Coronary artery (tissue), 2 donors: ENCODE data around the gene CEP83.

Experiments used
- DNase-seq: peaks from one replicate; pipeline ENCODE4 v3.0.0-alpha.2; 2017; ENCODE audit warnings: low spot score
- H3K27ac ChIP-seq, 2 donors: fragments of 200-600 bp; sonication (generic); one replicate each; pipeline ENCODE4 v1.5.1; 2016 to 2019
- H3K4me3 ChIP-seq: fragments of 200-600 bp; sonication (generic); 2 replicates; pipeline ENCODE4 v1.5.1; 2016; ENCODE audit warnings: mild to moderate bottlenecking, moderate library complexity
- TF ChIP-seq, protein P1 (sequence below): fragments of 200-600 bp; sonication (generic); IDR thresholded peaks from one replicate; pipeline ENCODE4 v1.5.1; 2019; ENCODE audit warnings: antibody characterized with exemption

Gene CEP83

GRCh38 chr12:94498698-94499097, 39.0 kb upstream of the CEP83 start:
- TF ChIP-seq, protein P1, sequence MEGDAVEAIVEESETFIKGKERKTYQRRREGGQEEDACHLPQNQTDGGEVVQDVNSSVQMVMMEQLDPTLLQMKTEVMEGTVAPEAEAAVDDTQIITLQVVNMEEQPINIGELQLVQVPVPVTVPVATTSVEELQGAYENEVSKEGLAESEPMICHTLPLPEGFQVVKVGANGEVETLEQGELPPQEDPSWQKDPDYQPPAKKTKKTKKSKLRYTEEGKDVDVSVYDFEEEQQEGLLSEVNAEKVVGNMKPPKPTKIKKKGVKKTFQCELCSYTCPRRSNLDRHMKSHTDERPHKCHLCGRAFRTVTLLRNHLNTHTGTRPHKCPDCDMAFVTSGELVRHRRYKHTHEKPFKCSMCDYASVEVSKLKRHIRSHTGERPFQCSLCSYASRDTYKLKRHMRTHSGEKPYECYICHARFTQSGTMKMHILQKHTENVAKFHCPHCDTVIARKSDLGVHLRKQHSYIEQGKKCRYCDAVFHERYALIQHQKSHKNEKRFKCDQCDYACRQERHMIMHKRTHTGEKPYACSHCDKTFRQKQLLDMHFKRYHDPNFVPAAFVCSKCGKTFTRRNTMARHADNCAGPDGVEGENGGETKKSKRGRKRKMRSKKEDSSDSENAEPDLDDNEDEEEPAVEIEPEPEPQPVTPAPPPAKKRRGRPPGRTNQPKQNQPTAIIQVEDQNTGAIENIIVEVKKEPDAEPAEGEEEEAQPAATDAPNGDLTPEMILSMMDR: no peak
- no peak for DNase-seq
- Histone ChIP-seq H3K27ac (no peak overlapping the region), H3K4me3 (no peak overlapping the region)

GRCh38 chr12:94498073-94498472, 38.4 kb upstream of the CEP83 start:
- DNase-seq: no peak
- H3K4me3 ChIP-seq: no peak overlapping the region
- no peak overlapping the region for H3K27ac ChIP-seq
- TF ChIP-seq, protein P1: no peak

DNA sequence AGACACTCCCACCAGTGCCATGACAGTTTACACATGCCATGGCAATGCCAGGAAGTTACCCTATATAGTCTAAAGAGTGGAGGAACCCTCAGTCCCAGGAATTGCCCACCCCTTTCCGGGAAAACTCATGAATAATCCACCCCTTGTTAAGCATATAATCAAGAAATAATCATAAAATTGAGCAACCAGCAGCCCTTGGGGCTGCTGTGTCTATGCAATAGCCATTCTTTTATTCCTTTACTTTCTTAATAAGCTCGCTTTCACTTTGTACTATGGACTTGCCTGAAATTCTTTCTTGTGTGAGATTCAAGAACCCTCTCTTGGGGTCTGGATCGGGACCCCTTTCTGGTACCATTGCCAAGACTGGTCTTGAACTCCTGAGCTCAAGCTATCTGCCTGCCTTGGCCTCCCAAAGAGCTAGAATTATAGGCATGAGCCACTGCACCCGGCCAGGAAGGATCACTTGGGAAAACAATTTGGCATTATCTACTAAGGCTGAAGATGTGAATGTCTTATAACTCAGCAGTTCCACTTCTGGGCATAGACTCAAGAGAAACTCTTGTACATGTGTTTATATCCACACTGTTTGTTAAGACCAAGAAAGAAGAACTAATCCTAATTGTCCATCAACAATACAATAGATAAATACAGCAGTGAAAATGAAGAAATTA, 35.9 kb upstream of the CEP83 start:
- Histone ChIP-seq H3K27ac (no peak overlapping the region), H3K4me3 (no peak overlapping the region)
- DNase-seq: no peak
- TF ChIP-seq, protein P1: no peak

- TF ChIP-seq, protein P1: no peak
- DNase-seq: no peak
- Histone ChIP-seq H3K4me3 (no peak overlapping the region), H3K27ac (no peak overlapping the region)
These were observed 31.8 kb upstream of the CEP83 start for GRCh38 chr12:94491489-94491888.

DNA sequence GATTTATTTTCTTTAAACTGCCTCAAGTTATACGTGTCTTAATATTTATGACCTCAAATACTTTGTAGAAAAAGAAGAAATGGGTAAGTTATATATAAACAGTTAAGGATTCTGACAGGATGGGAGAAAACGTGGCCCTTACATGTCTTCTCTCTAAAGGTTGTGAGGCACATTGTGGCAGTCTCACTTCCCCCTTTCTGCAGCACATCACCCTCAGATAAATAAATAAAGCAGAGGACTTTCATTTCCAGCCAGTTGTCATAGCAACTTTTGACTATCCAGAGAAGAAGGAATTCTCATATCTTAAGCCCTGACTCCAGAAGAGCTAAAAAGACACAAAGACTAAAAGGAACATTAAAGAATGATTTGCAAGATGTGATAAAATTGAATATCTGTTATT, 28.8 kb upstream of the CEP83 start:
- TF ChIP-seq, protein P1: no peak
- no peak overlapping the region for H3K4me3 ChIP-seq
- DNase-seq: no peak
- H3K27ac ChIP-seq: no peak overlapping the region

- TF ChIP-seq, protein P1: no peak
- no peak overlapping the region for H3K27ac ChIP-seq
- DNase-seq: no peak
These were observed 22.1 kb upstream of the CEP83 start for GRCh38 chr12:94481734-94482133.

DNA sequence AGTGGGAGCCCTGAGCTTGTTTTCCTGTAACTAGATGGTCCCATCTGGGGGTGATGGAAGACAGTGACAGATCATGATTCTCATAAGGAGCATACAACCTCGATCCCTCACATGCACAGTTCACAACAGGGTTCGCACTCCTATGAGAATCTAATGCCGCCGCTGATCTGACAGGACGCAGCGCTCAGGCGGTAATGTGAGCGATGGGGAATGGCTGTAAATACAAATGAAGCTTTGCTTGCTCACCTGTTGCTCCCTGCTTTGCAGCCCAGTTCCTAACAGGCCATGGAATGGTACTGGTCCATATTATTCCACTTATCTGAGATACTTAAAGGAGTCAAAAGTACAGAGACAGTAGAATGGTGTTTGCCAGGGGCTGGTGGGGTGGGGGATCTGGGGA, 9.9 kb upstream of the CEP83 start:
- Histone ChIP-seq H3K27ac (no peak overlapping the region), H3K4me3 (no peak overlapping the region)
- TF ChIP-seq, protein P1: no peak
- no peak for DNase-seq

More at GRCh38 chr12:94481734-94482133, 22.1 kb upstream of the CEP83 start:
- no peak overlapping the region for H3K4me3 ChIP-seq
